ENCODE results near the gene NLGN1. TPM values are rescaled to one million over a fixed set of nuclear protein-coding genes. Genes with fewer than 3 reads are reported as not detected.

NLGN1 gene
- total and polyA plus RNA-seq, 2 of the 13 experiments (the other 11 are each of a cell fraction or from before 2014, with no cell fraction given): not detected

GRCh38 chr3:174116421-174116820 is 718.9 kb downstream of the NLGN1 start:
- POLR2A ChIA-PET: no interaction called here
- FAIRE-seq: no peak
- no peaks in the 10 kb centered on the region for H3K27me3 ChIP-seq (ENCODE audit: control insufficient read depth in 1 of 2, insufficient read depth in 2 of 2, low read length in 2 of 2)
- 37% methylated on average over 4 of the region's 4 CpGs for WGBS (ENCODE audit: low lambda C conversion rate)
- no peak overlapping the region for H3K9ac ChIP-seq (ENCODE audit: insufficient read depth, low read depth, low read length)
- no peak overlapping the region for H2AFZ ChIP-seq (ENCODE audit: low read length)
- intact Hi-C loops (cut with micrococcal nuclease; ENCODE audit: unreplicated experiment): no loop called here
- no peak for DNase-seq (ENCODE audit: low spot score)
- H4K20me1 ChIP-seq (ENCODE audit: insufficient read depth, low read length): no peaks in the 10 kb centered on the region
- no TSS peak for BruUV-seq (replicated peaks)
- no peak for ATAC-seq
- H3K4me2 ChIP-seq (ENCODE audit: low read depth, low read length): no peak overlapping the region
- H3K27ac ChIP-seq (ENCODE audit: extremely low read length, insufficient read depth, low read length): no peak overlapping the region
- H3K9me3 ChIP-seq (ENCODE audit: low read length): no peaks in the 10 kb centered on the region
- no peaks in the 10 kb centered on the region for H3K36me3 ChIP-seq (replicated peaks in 1 of 2; ENCODE audit: control insufficient read depth in 1 of 2, insufficient read depth in 2 of 2, low read length in 2 of 2)
- H3K4me3 ChIP-seq (replicated peaks in 1 of 3; ENCODE audit: insufficient read depth in 1 of 3, low read depth in 2 of 3, low read length in 3 of 3): no peak overlapping the region
- CTCF ChIA-PET (ENCODE audit: low intra/inter-chr PET ratio, low total read pairs): no interaction called here
- H3K79me2 ChIP-seq (ENCODE audit: insufficient read depth, low read length): no peaks in the 10 kb centered on the region
- no peaks in the 10 kb centered on the region for H3K4me1 ChIP-seq (ENCODE audit: insufficient read depth, low read length)
- TF ChIP-seq TGIF2 (CRISPR knock-in tag; IDR thresholded peaks at IDR 0.05): no peak
- no peak for TF ChIP-seq NCOA2 (CRISPR knock-in tag; IDR thresholded peaks at IDR 0.05)
- TF ChIP-seq ZNF746 (CRISPR knock-in tag; IDR thresholded peaks at IDR 0.05): no peak
- in situ Hi-C loops (cut with HindIII; ENCODE audit: extremely low pct_ligation_motif_present, low pct_unique_long_range_greater_than_20kb): no loop called here

- ChIA-PET CTCF (ENCODE audit: low intra/inter-chr PET ratio, low total read pairs) (no interaction called here), POLR2A (no interaction called here)
- Histone ChIP-seq H3K9me3 (ENCODE audit: low read length) (no peaks in the 10 kb centered on the region), H3K9ac (ENCODE audit: insufficient read depth, low read depth, low read length) (no peak overlapping the region), H3K4me1 (ENCODE audit: insufficient read depth, low read length) (no peaks in the 10 kb centered on the region), H3K4me3 (replicated peaks in 1 of 3; ENCODE audit: insufficient read depth in 1 of 3, low read depth in 2 of 3, low read length in 3 of 3) (no peak overlapping the region), H4K20me1 (ENCODE audit: insufficient read depth, low read length) (no peaks in the 10 kb centered on the region), H3K4me2 (ENCODE audit: low read depth, low read length) (no peak overlapping the region), H2AFZ (ENCODE audit: low read length) (no peak overlapping the region), H3K27ac (ENCODE audit: extremely low read length, insufficient read depth, low read length) (no peak overlapping the region), H3K36me3 (replicated peaks in 1 of 2; ENCODE audit: control insufficient read depth in 1 of 2, insufficient read depth in 2 of 2, low read length in 2 of 2) (no peaks in the 10 kb centered on the region), H3K27me3 (ENCODE audit: control insufficient read depth in 1 of 2, insufficient read depth in 2 of 2, low read length in 2 of 2) (no peaks in the 10 kb centered on the region), H3K79me2 (ENCODE audit: insufficient read depth, low read length) (no peaks in the 10 kb centered on the region)
- no peak for ATAC-seq
- in situ Hi-C loops (cut with HindIII; ENCODE audit: extremely low pct_ligation_motif_present, low pct_unique_long_range_greater_than_20kb): no loop called here
- intact Hi-C loops (cut with micrococcal nuclease; ENCODE audit: unreplicated experiment): no loop called here
- BruUV-seq (replicated peaks): no TSS peak
- no peak for FAIRE-seq
- DNase-seq (ENCODE audit: low spot score): no peak
- TF ChIP-seq MED1 (CRISPR knock-in tag; IDR thresholded peaks at IDR 0.05) (no peak), CENPX (CRISPR knock-in tag; IDR thresholded peaks at IDR 0.05) (no peak), HDAC6 (IDR thresholded peaks at IDR 0.05; ENCODE audit: low read depth, low read length) (no peak), ZHX2 (IDR thresholded peaks at IDR 0.05; ENCODE audit: low read depth) (no peak), ZHX2 (CRISPR knock-in tag; IDR thresholded peaks at IDR 0.05; ENCODE audit: borderline replicate concordance) (no peak), HNRNPUL1 (IDR thresholded peaks at IDR 0.05; ENCODE audit: low read depth, low read length) (no peak), ZSCAN21 (CRISPR knock-in tag; IDR thresholded peaks at IDR 0.05; ENCODE audit: borderline replicate concordance) (no peak), JUNB (CRISPR knock-in tag; IDR thresholded peaks at IDR 0.05; ENCODE audit: borderline replicate concordance) (no peak)
- TF ChIP-seq, protein P1, sequence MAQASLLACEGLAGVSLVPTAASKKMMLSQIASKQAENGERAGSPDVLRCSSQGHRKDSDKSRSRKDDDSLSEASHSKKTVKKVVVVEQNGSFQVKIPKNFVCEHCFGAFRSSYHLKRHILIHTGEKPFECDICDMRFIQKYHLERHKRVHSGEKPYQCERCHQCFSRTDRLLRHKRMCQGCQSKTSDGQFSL (CRISPR knock-in tag; IDR thresholded peaks at IDR 0.05): no peak
- TF ChIP-seq, protein P2, sequence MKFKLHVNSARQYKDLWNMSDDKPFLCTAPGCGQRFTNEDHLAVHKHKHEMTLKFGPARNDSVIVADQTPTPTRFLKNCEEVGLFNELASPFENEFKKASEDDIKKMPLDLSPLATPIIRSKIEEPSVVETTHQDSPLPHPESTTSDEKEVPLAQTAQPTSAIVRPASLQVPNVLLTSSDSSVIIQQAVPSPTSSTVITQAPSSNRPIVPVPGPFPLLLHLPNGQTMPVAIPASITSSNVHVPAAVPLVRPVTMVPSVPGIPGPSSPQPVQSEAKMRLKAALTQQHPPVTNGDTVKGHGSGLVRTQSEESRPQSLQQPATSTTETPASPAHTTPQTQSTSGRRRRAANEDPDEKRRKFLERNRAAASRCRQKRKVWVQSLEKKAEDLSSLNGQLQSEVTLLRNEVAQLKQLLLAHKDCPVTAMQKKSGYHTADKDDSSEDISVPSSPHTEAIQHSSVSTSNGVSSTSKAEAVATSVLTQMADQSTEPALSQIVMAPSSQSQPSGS (CRISPR knock-in tag; IDR thresholded peaks at IDR 0.05): no peak
Measured at GRCh38 chr3:174120997-174121396, 723.5 kb downstream of the NLGN1 start.
